GM18505 (cell line): ENCODE measurements around the gene REPIN1.

Experiments used
- ATAC-seq: cut with Tn5 transposase; IDR thresholded peaks from one replicate; pipeline ENCODE4 v1.9.1; 2021; ENCODE audit not compliant: unreplicated experiment
- POLR2A ChIP-seq: IDR thresholded peaks from 4 replicates; pipeline ENCODE4 v1.6.1; 2011; ENCODE audit warnings: borderline replicate concordance; ENCODE audit not compliant: insufficient read depth, insufficient read length; ENCODE audit errors: extremely low read depth

The REPIN1 gene

DNA sequence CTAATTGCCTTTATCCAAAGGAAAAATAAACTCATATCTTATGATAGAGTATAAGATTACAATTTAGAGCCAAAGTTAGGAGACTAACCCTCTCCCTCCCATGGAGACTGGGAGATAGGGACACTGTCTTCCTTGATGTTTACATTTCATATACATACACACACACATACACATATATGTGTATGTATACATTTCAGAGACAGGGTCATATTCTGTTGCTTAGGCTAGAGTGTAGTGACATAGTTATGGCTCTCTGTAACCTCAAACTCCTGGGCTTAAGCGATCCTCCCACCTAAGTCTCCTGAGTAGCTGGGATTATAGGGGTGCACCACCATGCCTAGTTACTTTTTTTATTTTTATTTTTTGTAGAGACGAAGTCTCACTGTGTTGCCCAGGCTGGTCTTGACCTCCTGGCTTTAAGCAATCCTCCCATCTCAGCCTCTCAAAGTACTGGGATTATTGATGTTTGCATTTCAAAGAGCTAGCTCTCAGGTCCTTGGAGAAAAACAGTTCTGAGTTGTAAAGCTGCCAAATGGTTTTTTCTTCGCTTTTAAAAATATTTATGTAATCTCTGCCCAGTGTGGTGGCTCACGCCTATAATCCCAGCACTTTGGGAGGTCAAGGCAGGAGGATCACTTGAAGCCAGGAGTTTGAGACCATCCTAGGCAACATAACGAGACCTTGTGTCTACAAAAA, 8.1 kb upstream of the REPIN1 start:
- ATAC-seq: no peak
- no peak for TF ChIP-seq POLR2A

DNA sequence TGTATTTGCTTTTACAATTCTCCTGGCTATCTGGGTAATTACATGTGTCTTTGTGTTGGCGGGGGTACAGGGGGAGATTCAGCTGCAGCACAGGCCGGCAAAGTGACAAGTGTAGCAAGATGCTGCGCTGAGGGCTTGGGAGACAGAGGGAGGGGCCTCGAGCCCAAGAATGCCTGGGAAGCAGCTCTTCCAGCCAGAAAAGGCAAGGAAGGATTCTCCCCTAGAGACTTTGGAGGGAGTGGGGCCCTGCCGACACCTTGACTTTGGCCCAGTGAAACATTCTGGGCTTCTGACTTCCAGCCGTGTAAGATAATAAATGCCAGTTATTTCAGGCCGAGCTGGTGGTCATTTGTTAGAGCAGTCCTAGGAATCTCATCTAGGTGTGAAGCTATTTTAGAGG, 7.2 kb upstream of the REPIN1 start:
- ATAC-seq: no peak
- TF ChIP-seq POLR2A: no peak

DNA sequence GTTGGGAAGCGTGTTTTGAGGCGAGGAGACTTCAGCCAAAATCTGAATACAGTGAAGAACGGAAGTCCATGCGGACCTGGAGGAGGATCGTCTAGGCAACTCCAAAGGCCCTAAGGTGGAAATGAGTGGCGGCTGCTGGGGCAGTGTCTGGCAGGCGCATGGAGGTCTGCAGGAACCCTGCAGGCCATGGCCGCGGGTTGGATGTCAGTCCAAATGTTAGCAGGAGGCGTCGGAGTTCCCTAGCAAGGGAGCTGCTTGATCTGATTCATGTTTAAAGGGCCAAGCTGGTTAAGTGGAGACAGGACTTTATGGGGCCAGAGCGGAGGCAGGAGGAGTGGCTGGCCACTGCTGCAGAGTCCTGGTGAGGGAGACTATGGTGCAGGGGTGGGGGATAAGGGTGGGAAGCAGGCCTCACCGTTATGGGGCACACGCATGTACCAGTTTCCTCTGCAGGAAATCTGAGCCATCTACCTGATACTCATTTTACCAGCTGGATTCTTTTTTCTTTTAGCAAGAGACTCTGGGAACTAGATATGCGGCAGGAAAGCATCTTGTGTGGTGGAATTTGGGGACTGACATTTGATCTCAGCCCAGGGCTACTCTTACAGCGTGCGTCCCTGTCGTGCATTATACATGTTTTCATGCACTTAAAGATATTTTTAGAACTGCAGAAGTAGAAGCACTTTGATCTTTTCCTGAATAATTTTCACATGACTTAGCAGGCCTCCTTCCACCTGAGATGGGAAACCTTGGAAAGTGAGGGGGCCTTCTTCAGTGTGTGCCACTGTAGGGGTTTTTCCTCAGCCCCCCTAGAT, 6.6 kb upstream of the REPIN1 start:
- no peak for TF ChIP-seq POLR2A
- ATAC-seq: no peak

DNA sequence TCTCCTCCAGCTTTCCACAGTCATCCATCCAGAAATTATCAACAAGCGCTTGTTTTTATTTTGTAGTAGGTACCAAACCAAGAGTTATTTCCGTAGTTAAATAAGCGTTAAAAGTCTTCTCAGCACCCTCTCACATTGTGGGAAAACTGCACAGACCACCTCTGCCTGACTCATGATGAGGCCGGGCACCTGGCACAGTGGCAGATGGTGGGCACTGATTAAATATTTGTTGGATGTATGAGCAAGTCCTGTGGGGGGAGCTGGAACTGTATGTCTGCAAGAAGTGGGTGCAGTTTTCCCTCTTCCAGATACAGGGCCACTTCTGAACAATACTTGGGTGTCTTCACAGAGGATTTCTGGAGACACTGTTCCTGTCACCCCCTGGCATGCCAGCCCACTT, 5.3 kb upstream of the REPIN1 start:
- no peak for ATAC-seq
- TF ChIP-seq POLR2A: no peak

DNA sequence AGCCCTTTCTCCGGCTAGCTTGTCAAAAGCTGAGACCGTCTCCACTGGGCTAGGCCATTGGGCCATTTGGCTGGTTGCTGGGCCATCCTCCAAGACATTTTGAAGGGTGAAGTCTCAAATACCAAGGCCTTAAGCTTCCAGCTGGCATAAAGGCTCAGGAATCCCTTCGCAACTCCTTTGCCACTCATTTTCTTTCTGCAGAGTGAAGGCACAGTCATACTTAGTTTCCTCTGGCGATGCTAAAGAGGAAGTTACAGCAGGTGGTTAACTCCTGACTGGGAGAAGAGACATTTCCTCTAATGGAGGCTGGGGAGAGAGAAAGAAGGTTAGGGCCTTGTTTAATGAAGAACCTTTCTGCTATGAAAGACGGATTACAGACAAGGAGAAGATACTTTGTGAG, 4.8 kb upstream of the REPIN1 start:
- no peak for ATAC-seq
- TF ChIP-seq POLR2A: no peak

DNA sequence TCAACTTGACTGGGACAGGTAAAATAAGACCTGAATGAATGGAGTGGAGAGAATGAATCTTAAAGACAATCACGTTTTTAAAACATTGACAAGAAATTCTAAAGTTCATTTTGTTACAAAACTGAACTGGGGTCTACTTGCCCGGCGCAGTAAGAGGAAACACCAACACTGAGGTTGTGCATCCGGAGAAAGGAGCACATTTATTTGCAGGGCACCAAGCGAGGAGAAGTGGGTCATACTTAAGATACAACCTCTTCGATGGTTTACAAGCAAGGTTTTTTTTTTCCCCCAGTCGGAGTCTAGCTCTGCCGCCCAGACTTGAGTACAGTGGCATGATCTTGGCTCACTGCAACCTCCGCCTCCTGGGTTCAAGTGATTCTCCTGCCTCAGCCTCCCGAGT, 3.4 kb upstream of the REPIN1 start:
- no peak for ATAC-seq
- no peak for TF ChIP-seq POLR2A

DNA sequence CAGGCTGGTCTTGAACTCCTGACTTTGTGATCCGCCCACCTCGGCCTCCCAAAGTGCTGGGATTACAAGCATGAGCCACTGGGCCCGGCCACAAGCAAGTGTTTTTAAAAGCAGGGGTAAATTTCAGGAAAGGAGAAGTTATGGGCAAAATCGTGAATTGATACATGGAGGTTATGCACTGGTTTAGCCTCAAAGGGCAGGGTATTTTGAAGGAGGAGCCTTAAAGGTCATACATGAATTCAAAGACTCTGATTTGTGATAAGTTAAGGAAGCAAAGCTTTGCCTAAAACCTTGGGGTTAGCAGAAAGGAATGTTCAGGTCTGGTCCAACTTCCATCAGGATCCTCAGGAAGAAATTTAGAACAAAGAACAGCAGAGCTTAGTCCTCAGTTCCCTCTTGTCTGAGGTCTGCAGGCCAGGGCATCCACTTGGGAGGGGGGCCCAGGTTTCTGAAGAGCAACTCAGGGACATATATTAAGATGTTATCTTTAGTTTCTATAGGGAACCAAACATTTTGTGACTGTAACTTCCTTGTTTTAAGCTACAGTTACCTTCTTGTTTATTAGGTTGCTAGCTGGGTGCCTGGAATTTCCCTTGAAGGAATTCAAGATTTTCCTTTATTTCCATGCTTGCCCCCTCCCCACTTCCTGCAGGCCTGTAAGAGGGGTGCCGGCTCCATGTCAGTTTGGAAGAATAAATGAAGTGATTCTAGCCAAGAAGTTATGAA, 2.8 kb upstream of the REPIN1 start:
- no peak for TF ChIP-seq POLR2A
- ATAC-seq: no peak

DNA sequence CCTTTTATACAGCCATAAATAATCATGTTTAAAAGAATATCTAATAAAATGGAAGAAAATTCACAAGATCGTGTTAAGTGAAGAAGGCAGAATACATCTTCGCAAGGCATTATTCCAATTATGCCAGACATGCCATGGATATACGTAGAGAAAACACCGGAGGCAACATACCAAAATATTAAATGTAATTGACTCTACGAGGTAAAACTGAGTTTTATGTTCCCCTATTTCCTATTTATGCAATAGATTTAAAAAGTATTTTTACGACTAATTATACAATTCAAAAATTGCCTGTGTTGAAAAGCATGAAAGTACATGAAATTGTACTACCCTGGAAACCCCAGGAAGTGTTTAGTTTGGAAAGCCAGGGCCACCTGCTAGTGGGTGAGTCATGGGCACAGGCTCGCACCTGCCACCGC, 936 bp upstream of the REPIN1 start:
- ATAC-seq: no peak
- no peak for TF ChIP-seq POLR2A

DNA sequence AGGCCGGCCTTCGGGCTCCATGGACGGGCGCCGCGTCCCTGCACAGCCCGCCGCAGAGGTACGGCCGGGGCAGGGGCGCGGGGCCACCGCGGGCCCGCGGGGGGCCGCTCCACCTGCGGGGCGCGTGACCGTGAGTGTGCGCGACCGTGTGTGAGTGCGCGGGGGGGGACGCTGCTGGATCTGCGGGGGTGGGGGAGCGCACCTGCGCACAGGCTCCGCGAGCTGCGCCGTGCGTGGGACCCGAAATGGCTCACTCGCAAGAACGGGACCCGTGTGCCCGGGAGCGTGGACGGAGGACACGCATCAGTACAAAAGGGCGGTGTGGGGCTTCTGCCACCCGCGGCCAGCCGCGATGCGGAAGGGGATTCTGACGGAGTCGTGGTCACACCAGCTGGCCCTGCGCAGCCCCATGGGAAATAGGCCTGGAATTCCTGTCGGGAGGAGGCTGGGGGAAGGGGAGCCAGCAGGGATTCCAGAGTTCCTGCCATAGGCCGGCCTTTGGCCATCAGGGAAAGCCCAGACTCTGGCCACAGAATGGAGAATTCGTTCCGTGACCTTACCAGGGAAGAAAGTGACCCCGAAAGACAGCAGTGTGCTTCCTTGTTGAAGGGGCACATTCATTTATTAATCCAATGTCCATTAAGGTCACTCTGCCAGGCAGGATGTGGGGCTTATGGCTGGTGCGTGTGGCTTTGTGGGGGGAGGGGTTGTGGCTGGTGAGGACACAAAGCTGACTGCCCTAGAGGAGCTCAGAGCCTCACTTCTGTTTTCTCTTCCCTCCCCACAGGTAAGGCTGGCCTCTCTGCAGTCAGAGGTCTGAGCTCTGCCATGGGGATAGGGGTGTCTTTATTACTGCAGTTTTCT, 494 bp downstream of the REPIN1 start:
- ATAC-seq: peak; percentile 28

DNA sequence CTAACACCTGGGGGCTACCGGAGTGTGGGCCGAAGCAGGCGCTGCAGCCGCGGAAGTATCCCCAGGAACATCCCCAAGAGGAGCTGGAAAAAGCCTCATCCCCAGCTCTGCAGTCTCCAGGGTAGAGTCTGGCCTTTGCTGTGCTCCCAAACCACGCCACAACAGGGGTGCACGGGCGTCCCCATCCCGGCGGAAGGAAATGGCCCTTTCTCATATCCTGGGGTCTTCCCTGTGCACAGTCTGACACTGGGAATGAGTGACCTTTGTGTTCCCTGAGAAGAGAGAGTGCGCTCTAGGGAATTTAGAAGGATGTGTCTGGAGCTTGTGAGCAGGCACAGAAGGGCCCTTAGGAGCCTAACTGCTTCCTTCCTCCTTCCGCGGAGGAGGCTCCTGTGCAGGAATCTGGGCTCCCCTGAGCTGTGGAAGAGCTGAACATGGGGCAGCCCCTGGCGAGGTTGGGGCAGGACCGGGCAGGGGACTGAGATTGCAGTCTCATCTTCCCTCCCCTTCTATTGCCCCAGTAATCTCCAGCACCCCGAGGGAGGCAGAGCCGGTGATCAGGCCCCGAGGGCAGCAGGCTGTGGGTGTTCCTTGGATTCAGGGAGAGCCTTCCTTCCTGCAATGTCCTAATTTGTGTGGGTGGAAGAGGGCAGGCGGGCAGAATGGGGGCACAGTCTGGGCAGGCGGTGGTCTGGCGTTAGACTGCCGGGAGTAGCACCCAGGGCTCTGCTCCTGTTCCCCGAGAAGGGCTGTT, 1.3 kb downstream of the REPIN1 start:
- no peak for ATAC-seq
- no peak for TF ChIP-seq POLR2A

More for the DNA sequence above, 494 bp downstream of the REPIN1 start:
- peak; percentile 46 for TF ChIP-seq POLR2A

DNA sequence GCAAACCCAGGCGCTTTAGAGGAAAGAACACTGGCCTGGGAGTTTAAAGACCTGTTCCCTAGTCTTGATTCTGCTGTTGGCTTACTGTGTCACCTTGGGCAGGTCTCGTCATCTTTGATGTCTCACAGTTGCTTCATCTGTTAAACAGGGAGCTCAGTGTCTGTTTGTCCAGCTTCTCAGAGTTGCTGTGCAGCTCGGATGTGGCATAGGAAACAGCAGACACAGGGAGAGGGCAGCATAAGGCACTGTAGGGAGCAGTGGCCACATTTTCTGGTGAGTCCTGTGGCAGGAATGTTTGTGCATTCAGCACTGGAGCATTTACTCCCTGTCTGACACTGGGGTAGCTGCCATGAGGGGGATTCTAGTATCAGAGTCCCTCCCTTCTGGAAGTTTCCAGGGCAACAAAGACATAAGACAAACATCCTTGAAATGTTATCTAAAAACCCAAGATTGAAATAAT, 2.0 kb downstream of the REPIN1 start:
- TF ChIP-seq POLR2A: no peak
- no peak for ATAC-seq
